ENCODE data around the gene IL1RAPL2.

DNA sequence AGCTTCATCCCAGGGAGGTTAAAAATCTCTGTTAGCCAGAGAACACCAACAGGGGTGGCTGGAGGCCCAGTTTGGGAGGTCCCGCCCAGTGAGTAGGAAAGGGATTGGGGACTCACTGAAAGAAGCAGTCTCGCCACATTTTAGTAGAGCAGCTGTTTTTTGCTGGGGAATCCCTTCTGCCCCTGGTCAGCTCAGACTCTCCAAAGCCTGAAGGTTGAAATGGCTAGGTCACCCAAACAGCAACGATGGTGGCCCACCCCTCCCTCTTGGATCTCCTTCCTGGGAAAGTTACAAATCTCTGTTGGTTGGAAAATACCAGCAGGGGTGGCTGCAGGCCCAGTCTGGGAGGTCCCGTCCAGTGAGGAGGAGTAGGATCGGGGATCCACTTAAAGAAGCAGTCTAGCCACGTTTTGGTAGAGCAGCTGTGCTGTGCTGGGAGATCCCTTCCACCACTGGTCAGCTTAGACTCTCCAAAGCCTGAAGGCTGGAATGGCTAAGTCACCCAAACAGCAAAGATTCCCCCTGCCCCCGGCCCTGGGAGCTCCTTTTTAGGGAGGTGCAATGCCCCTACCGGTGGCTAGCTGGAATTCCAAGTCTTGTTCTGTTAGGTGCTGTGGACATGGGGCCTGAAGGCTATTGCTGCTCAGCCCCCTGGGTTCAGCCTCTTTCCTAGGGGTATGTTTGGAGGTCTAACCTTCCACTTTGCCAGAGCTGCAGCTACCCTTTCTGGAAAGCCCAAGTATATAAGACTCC lies 694.5 kb downstream of the IL1RAPL2 start:
- TF ChIP-seq, protein P1, sequence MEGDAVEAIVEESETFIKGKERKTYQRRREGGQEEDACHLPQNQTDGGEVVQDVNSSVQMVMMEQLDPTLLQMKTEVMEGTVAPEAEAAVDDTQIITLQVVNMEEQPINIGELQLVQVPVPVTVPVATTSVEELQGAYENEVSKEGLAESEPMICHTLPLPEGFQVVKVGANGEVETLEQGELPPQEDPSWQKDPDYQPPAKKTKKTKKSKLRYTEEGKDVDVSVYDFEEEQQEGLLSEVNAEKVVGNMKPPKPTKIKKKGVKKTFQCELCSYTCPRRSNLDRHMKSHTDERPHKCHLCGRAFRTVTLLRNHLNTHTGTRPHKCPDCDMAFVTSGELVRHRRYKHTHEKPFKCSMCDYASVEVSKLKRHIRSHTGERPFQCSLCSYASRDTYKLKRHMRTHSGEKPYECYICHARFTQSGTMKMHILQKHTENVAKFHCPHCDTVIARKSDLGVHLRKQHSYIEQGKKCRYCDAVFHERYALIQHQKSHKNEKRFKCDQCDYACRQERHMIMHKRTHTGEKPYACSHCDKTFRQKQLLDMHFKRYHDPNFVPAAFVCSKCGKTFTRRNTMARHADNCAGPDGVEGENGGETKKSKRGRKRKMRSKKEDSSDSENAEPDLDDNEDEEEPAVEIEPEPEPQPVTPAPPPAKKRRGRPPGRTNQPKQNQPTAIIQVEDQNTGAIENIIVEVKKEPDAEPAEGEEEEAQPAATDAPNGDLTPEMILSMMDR (IDR thresholded peaks at IDR 0.05): no peak
- no peak for TF ChIP-seq EZH2 (IDR thresholded peaks at IDR 0.05; ENCODE audit: borderline replicate concordance, insufficient read depth, low read depth, low read length, poor library complexity, severe bottlenecking)

Data from B cell (primary cell).